GM23338 (cell line): Measurements from ENCODE around the gene OSBPL10.

Source experiments
- CREB1 ChIP-seq: fragments of 250-450 bp; sonication (Bioruptor Pico); IDR thresholded peaks from 2 replicates; pipeline ENCODE4 v1.5.0; 2020; ENCODE audit warnings: low read depth, mild to moderate bottlenecking, moderate library complexity
- CTCF ChIP-seq, 2 experiments: fragments of 200-600 bp in 1 of 2; sonication (generic) in 1 of 2; conservative IDR thresholded peaks; 2 replicates each; pipeline versions ENCODE4 v1.5.1 to v1.6.1; 2016 to 2017; ENCODE audit warnings: antibody characterized with exemption in 2 of 2, low read depth in 2 of 2, mild to moderate bottlenecking in 2 of 2, moderate library complexity in 1 of 2
- EZH2 ChIP-seq: fragments of 200-600 bp; sonication (generic); IDR thresholded peaks from one replicate; pipeline ENCODE4 v1.8.0; 2017; ENCODE audit warnings: antibody characterized with exemption, mild to moderate bottlenecking, low read depth; ENCODE audit not compliant: unreplicated experiment
- POLR2AphosphoS5 ChIP-seq: IDR thresholded peaks from 2 replicates; pipeline ENCODE4 v1.6.1; 2016; ENCODE audit warnings: antibody characterized with exemption, low read depth
- REST ChIP-seq: IDR thresholded peaks from one replicate; pipeline ENCODE4 v1.6.1; 2018; ENCODE audit warnings: antibody characterized with exemption; ENCODE audit not compliant: unreplicated experiment
- ZNF331 ChIP-seq: fragments of 250-450 bp; sonication (Bioruptor Pico); IDR thresholded peaks from 2 replicates; pipeline ENCODE4 v1.5.0; 2020; ENCODE audit warnings: low read depth, mild to moderate bottlenecking, moderate library complexity

- TF ChIP-seq CTCF (conservative IDR thresholded peaks at IDR 0.05; ENCODE audit: low read depth in 2 of 2) (no peak), POLR2AphosphoS5 (no peak), EZH2 (no peak), REST (no peak), ZNF331 (CRISPR knock-in tag) (no peak), CREB1 (CRISPR knock-in tag) (no peak)
Observed at GRCh38 chr3:31978553-31978952, 2.5 kb downstream of the OSBPL10 start.
